ENCODE data around the gene CPT1B.
A peak's percentile ranks its signal among the peaks of the same experiment; 100 is the strongest.

- 0 out of 2 replicates have a peak, but pooled peaks have one; percentile 0 for TF ChIP-seq CTCF (conservative IDR thresholded peaks at IDR 0.05; ENCODE audit: low read depth, low read length)
- no peak for TF ChIP-seq EZH2 (IDR thresholded peaks at IDR 0.05; ENCODE audit: low read length, unreplicated experiment)
- no peak for TF ChIP-seq EZH2phosphoT487 (IDR thresholded peaks at IDR 0.05; ENCODE audit: borderline replicate concordance, low read length)
Measured at GRCh38 chr22:50626314-50626849, 48.2 kb upstream of the CPT1B start.

All from PC-3 (cell line).